KMS-11 (cell line): ENCODE data around the gene NKAIN2.

ENCODE experiments used
- H2AFZ ChIP-seq: fragments of 200-600 bp; sonication (generic); 2 replicates; pipeline ENCODE4 v1.6.1; 2016; ENCODE audit warnings: antibody characterized with exemption, mixed run types, low read depth
- H3K27ac ChIP-seq: fragments of 200-600 bp; sonication (generic); 2 replicates; pipeline ENCODE4 v1.6.1; 2016; ENCODE audit warnings: mild to moderate bottlenecking, mixed run types
- H3K27me3 ChIP-seq: fragments of 200-600 bp; sonication (generic); 2 replicates; pipeline ENCODE4 v1.6.1; 2017; ENCODE audit warnings: mild to moderate bottlenecking, low read depth, mixed run types, moderate library complexity; ENCODE audit not compliant: insufficient read depth
- H3K36me3 ChIP-seq: fragments of 200-600 bp; sonication (generic); 2 replicates; pipeline ENCODE4 v1.6.1; 2017; ENCODE audit warnings: mild to moderate bottlenecking, mixed run types; ENCODE audit not compliant: insufficient read depth
- H3K4me1 ChIP-seq: fragments of 200-600 bp; sonication (generic); 2 replicates; pipeline ENCODE4 v1.6.1; 2016; ENCODE audit warnings: mild to moderate bottlenecking, low read depth, mixed run types; ENCODE audit not compliant: poor library complexity, severe bottlenecking
- H3K4me2 ChIP-seq: fragments of 200-600 bp; sonication (generic); 2 replicates; pipeline ENCODE4 v1.7.0; 2016; ENCODE audit warnings: mild to moderate bottlenecking, mixed run types
- H3K4me3 ChIP-seq: fragments of 200-600 bp; sonication (generic); IDR thresholded peaks from 2 replicates; pipeline ENCODE4 v1.6.1; 2017; ENCODE audit warnings: low read depth, low read length, mixed read lengths; ENCODE audit not compliant: insufficient read depth
- H3K79me2 ChIP-seq: fragments of 200-600 bp; sonication (generic); 2 replicates; pipeline ENCODE4 v1.6.1; 2016; ENCODE audit warnings: low read depth, mixed run types; ENCODE audit not compliant: insufficient read depth
- H3K9ac ChIP-seq: fragments of 200-600 bp; sonication (generic); 2 replicates; pipeline ENCODE4 v1.6.1; 2016; ENCODE audit warnings: mild to moderate bottlenecking, mixed run types
- H4K20me1 ChIP-seq: fragments of 200-600 bp; sonication (generic); 2 replicates; pipeline ENCODE4 v1.6.1; 2016; ENCODE audit warnings: mild to moderate bottlenecking, mixed run types; ENCODE audit not compliant: insufficient read depth
- CTCF ChIP-seq: fragments of 200-600 bp; sonication (generic); conservative IDR thresholded peaks from 2 replicates; pipeline ENCODE4 v1.6.1; 2017; ENCODE audit warnings: low read depth, mild to moderate bottlenecking, antibody characterized with exemption, low read length, moderate library complexity, mixed read lengths

Gene NKAIN2

DNA sequence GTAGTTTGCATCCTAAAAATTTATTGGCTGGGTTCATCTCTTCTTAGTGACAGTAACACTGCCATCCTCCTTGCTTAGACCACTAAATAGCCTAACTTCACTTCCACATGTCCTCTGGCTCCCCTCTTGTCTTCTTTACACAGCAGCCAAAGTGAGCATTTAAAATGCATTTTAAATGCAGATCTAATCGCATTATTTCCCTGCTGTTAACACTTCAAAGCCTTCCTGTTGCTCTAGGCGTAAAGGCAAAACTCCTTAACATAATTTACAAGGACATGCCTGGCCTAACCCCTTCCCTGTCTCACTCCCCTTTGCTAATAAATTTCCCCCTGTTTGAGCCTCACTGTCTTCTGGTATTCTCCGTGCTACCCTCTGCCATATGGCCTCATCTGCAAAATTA is 26.5 kb downstream of the NKAIN2 start:
- H3K4me1 ChIP-seq, result no peaks in the 10 kb centered on the region
- H3K4me3 ChIP-seq, result no peak overlapping the region
- H4K20me1 ChIP-seq, result no peaks in the 10 kb centered on the region
- no peak overlapping the region for H3K27ac ChIP-seq
- no peak overlapping the region for H3K9ac ChIP-seq
- H3K4me2 ChIP-seq, result no peak overlapping the region
- no peak overlapping the region for H2AFZ ChIP-seq
- no peak for TF ChIP-seq CTCF
- H3K79me2 ChIP-seq, result no peaks in the 10 kb centered on the region
- H3K27me3 ChIP-seq, result no peaks in the 10 kb centered on the region
- H3K36me3 ChIP-seq, result no peaks in the 10 kb centered on the region

DNA sequence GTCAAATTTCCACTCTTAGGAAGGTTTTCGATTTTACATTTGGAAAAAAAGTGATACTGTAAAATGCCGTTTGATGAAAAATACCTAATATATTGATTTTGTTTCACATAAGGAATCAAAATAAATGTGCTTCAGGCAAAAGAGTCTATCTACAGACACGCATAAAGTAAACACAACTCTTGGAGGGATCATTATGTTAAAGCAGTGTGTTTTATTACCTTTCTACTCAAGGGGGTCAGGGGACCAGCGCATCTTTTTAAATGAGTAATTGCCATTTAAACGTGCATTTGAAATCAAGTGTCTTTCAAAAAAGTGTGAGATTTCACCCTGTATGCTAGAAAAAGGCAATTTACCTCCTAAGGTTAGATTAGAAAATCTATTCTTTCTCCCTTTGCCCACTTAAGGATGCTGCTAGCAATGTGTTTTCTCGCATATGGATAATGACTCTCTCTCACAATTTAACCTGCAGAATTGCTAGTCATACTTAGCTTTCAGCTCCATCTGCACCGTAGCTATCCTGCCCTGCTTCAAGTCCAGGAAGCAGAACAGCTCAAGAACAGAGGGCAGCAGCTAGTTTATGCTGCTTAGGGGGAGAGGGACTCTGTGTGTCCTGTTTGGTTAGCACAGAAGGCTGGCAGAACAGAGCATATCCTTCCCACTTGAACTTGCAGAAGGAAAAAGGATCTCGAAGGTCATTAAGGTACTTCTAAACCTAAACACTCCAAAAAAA is 35.0 kb downstream of the NKAIN2 start:
- no peak overlapping the region for H3K9ac ChIP-seq
- H3K27me3 ChIP-seq, result no peaks in the 10 kb centered on the region
- no peak overlapping the region for H3K4me2 ChIP-seq
- TF ChIP-seq CTCF, result no peak
- no peaks in the 10 kb centered on the region for H3K36me3 ChIP-seq
- H2AFZ ChIP-seq, result no peak overlapping the region
- no peaks in the 10 kb centered on the region for H3K4me1 ChIP-seq
- no peaks in the 10 kb centered on the region for H3K79me2 ChIP-seq
- no peak overlapping the region for H3K27ac ChIP-seq
- no peak overlapping the region for H3K4me3 ChIP-seq
- no peaks in the 10 kb centered on the region for H4K20me1 ChIP-seq

GRCh38 chr6:123841067-123841896 is 37.6 kb downstream of the NKAIN2 start:
- H3K4me3 ChIP-seq, result no peak overlapping the region
- no peak overlapping the region for H3K9ac ChIP-seq
- H3K4me2 ChIP-seq, result no peak overlapping the region
- no peaks in the 10 kb centered on the region for H3K4me1 ChIP-seq
- H3K27me3 ChIP-seq, result no peaks in the 10 kb centered on the region
- H2AFZ ChIP-seq, result no peak overlapping the region
- no peak for TF ChIP-seq CTCF
- H4K20me1 ChIP-seq, result no peaks in the 10 kb centered on the region
- no peaks in the 10 kb centered on the region for H3K36me3 ChIP-seq
- H3K27ac ChIP-seq, result no peak overlapping the region
- H3K79me2 ChIP-seq, result no peaks in the 10 kb centered on the region

DNA sequence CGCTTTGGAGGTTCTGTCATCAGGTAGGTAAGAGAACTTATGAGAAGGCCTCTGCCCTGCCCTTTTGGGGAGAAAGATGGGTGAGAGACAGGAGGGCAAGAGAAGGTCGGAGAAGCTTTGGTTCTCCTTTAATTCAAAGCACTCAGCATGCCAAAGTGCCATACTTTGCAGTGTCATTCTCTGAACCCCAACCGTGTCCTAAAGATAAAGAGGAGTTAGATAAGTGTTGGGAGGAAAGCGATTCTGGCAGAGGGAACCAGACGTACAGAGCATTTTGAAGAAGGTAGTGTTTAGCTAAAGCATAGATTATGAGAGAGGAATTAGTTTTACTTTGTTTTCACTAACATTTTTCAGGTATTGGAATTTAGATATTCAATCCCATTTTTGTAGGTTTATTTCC is 40.3 kb downstream of the NKAIN2 start:
- Histone ChIP-seq H2AFZ (no peak overlapping the region), H3K36me3 (no peaks in the 10 kb centered on the region), H4K20me1 (no peaks in the 10 kb centered on the region), H3K4me1 (no peaks in the 10 kb centered on the region), H3K27me3 (no peaks in the 10 kb centered on the region), H3K9ac (no peak overlapping the region), H3K4me2 (no peak overlapping the region), H3K27ac (no peak overlapping the region), H3K79me2 (no peaks in the 10 kb centered on the region), H3K4me3 (no peak overlapping the region)
- no peak for TF ChIP-seq CTCF
